ENCODE data around the gene RPS6KA2. TPM values are rescaled to one million over a fixed set of nuclear protein-coding genes. Genes with fewer than 3 reads are reported as not detected.

The RPS6KA2 gene
- total RNA-seq, 3 donors from 2014 or later: 23.7 to 124 (median 56.4) TPM

GRCh38 chr6:166645896-166646295 lies 18.8 kb upstream of the RPS6KA2 start:
- peaks cover 0 to 14% of the 10 kb centered on the region in 2 donors for H3K9me3 ChIP-seq
- H3K36me3 ChIP-seq: no peaks in the 10 kb centered on the region
- no peak for DNase-seq (ENCODE audit: low spot score in 2 of 2)
- H3K27me3 ChIP-seq: no peaks in the 10 kb centered on the region
- H3K4me1 ChIP-seq: no peaks in the 10 kb centered on the region
- H3K4me3 ChIP-seq: no peak overlapping the region
- TF ChIP-seq CTCF (IDR thresholded peaks at IDR 0.05) (no peak), POLR2A (IDR thresholded peaks at IDR 0.05) (no peak), POLR2AphosphoS5 (IDR thresholded peaks at IDR 0.05) (no peak)
- intact Hi-C loops (cut with DNase I; ENCODE audit: low total_unique reads): no loop called here
- no peak overlapping the region for H3K27ac ChIP-seq

GRCh38 chr6:166644681-166645080 lies 17.6 kb upstream of the RPS6KA2 start:
- no peaks in the 10 kb centered on the region for H3K36me3 ChIP-seq
- DNase-seq (ENCODE audit: low spot score in 2 of 2): no peak
- no peak overlapping the region for H3K4me3 ChIP-seq
- H3K27ac ChIP-seq: no peak overlapping the region
- H3K9me3 ChIP-seq: peaks cover 0 to 14% of the 10 kb centered on the region in 2 donors
- TF ChIP-seq CTCF (IDR thresholded peaks at IDR 0.05): no peak
- no peak for TF ChIP-seq POLR2AphosphoS5 (IDR thresholded peaks at IDR 0.05)
- no peak for TF ChIP-seq POLR2A (IDR thresholded peaks at IDR 0.05)
- no peaks in the 10 kb centered on the region for H3K27me3 ChIP-seq
- H3K4me1 ChIP-seq: no peaks in the 10 kb centered on the region
- intact Hi-C loops (cut with DNase I; ENCODE audit: low total_unique reads): no loop called here

GRCh38 chr6:166643891-166644590 lies 17.0 kb upstream of the RPS6KA2 start:
- H3K27ac ChIP-seq: no peak overlapping the region
- TF ChIP-seq CTCF (IDR thresholded peaks at IDR 0.05): no peak
- TF ChIP-seq POLR2A (IDR thresholded peaks at IDR 0.05): no peak
- TF ChIP-seq POLR2AphosphoS5 (IDR thresholded peaks at IDR 0.05): no peak
- H3K36me3 ChIP-seq: no peaks in the 10 kb centered on the region
- intact Hi-C loops (cut with DNase I; ENCODE audit: low total_unique reads): no loop called here
- DNase-seq (ENCODE audit: low spot score in 2 of 2): no peak
- H3K9me3 ChIP-seq: peaks cover 0 to 14% of the 10 kb centered on the region in 2 donors
- H3K4me3 ChIP-seq: no peak overlapping the region
- no peaks in the 10 kb centered on the region for H3K4me1 ChIP-seq
- no peaks in the 10 kb centered on the region for H3K27me3 ChIP-seq

- no peak for DNase-seq (ENCODE audit: low spot score in 2 of 2)
- Histone ChIP-seq H3K27me3 (no peaks in the 10 kb centered on the region), H3K27ac (no peak overlapping the region), H3K4me3 (no peak overlapping the region), H3K9me3 (peaks cover 0 to 14% of the 10 kb centered on the region in 2 donors), H3K4me1 (no peaks in the 10 kb centered on the region), H3K36me3 (no peaks in the 10 kb centered on the region)
- intact Hi-C loops (cut with DNase I; ENCODE audit: low total_unique reads): no loop called here
- TF ChIP-seq POLR2A (IDR thresholded peaks at IDR 0.05) (no peak), CTCF (IDR thresholded peaks at IDR 0.05) (no peak), POLR2AphosphoS5 (IDR thresholded peaks at IDR 0.05) (no peak)
Measured at GRCh38 chr6:166642646-166643045, 15.6 kb upstream of the RPS6KA2 start.

GRCh38 chr6:166640342-166641043 lies 13.4 kb upstream of the RPS6KA2 start:
- no peak overlapping the region for H3K4me3 ChIP-seq
- DNase-seq (ENCODE audit: low spot score in 2 of 2): no peak
- TF ChIP-seq POLR2A (IDR thresholded peaks at IDR 0.05) (no peak), CTCF (IDR thresholded peaks at IDR 0.05) (no peak), POLR2AphosphoS5 (IDR thresholded peaks at IDR 0.05) (no peak)
- no peak overlapping the region for H3K27ac ChIP-seq
- H3K9me3 ChIP-seq: peaks cover 0 to 14% of the 10 kb centered on the region in 2 donors
- H3K4me1 ChIP-seq: no peaks in the 10 kb centered on the region
- intact Hi-C loops (cut with DNase I; ENCODE audit: low total_unique reads): no loop called here
- no peaks in the 10 kb centered on the region for H3K36me3 ChIP-seq
- no peaks in the 10 kb centered on the region for H3K27me3 ChIP-seq

Measured in breast epithelium (tissue), 4 donors.